OCI-LY3 (cell line): ENCODE data around the gene GIPC1.
"Not testable (repeated sequence)": the region's sequence is repeated elsewhere in the genome, so short reads cannot be mapped to it uniquely, and the experiment has no call there.

Experiments used
- H2AFZ ChIP-seq: fragments of 200-600, 300-600 bp; shearing (Covaris generic); 2 replicates; pipeline ENCODE4 v1.6.0; 2014; ENCODE audit warnings: antibody characterized with exemption, low read depth, low read length
- H3K27ac ChIP-seq: fragments of 200-600, 300-600 bp; sonication (generic); 2 replicates; pipeline ENCODE4 v1.5.1; 2014; ENCODE audit warnings: mild to moderate bottlenecking, low read length, moderate library complexity, mixed read lengths
- H3K27me3 ChIP-seq: fragments of 200-600, 300-600 bp; sonication (generic); 2 replicates; pipeline ENCODE4 v1.6.1; 2014; ENCODE audit warnings: low read depth, low read length, mixed read lengths
- H3K36me3 ChIP-seq: fragments of 200-600, 300-600 bp; sonication (generic); replicated peaks from 2 replicates; pipeline ENCODE3; 2014; ENCODE audit warnings: low read depth, low read length, mixed read lengths
- H3K4me1 ChIP-seq: fragments of 300-600, 200-600 bp; sonication (generic); 2 replicates; pipeline ENCODE4 v1.6.1; 2014; ENCODE audit warnings: low read length, mixed read lengths
- H3K4me2 ChIP-seq: fragments of 200-600, 300-600 bp; sonication (generic); 2 replicates; pipeline ENCODE4 v1.6.1; 2014; ENCODE audit warnings: low read length, mixed read lengths
- H3K4me3 ChIP-seq: fragments of 300-600, 200-600 bp; sonication (generic); 2 replicates; pipeline ENCODE4 v1.5.1; 2014; ENCODE audit warnings: antibody characterized with exemption, mild to moderate bottlenecking, low read length, moderate library complexity
- H3K79me2 ChIP-seq: fragments of 300-600, 200-600 bp; shearing (Covaris generic); 2 replicates; pipeline ENCODE4 v1.6.1; 2014; ENCODE audit warnings: mild to moderate bottlenecking, low read length, mixed read lengths
- H3K9ac ChIP-seq: fragments of 300-600, 200-600 bp; shearing (Covaris generic); 2 replicates; pipeline ENCODE4 v1.6.0; 2014; ENCODE audit warnings: mild to moderate bottlenecking, low read length, moderate library complexity
- H3K9me3 ChIP-seq: fragments of 200-600, 300-600 bp; shearing (Covaris generic); 2 replicates; pipeline ENCODE4 v1.6.1; 2014; ENCODE audit warnings: low read length, mixed read lengths; ENCODE audit not compliant: insufficient read depth
- H4K20me1 ChIP-seq: fragments of 200-600, 300-600 bp; sonication (generic); 2 replicates; pipeline ENCODE4 v1.6.1; 2016; ENCODE audit warnings: low read length, mixed read lengths; ENCODE audit not compliant: insufficient read depth
- EZH2phosphoT487 ChIP-seq: fragments of 200-600 bp; shearing (Covaris generic); IDR thresholded peaks from 2 replicates; pipeline ENCODE4 v1.6.1; 2018; ENCODE audit warnings: antibody characterized with exemption, mixed run types, low read depth
- TF ChIP-seq, protein P1 (sequence below): fragments of 200-600, 300-600 bp; sonication (generic); IDR thresholded peaks from 2 replicates; pipeline ENCODE4 v1.5.1; 2014; ENCODE audit warnings: antibody characterized with exemption, low read length, low read depth

The GIPC1 gene

DNA sequence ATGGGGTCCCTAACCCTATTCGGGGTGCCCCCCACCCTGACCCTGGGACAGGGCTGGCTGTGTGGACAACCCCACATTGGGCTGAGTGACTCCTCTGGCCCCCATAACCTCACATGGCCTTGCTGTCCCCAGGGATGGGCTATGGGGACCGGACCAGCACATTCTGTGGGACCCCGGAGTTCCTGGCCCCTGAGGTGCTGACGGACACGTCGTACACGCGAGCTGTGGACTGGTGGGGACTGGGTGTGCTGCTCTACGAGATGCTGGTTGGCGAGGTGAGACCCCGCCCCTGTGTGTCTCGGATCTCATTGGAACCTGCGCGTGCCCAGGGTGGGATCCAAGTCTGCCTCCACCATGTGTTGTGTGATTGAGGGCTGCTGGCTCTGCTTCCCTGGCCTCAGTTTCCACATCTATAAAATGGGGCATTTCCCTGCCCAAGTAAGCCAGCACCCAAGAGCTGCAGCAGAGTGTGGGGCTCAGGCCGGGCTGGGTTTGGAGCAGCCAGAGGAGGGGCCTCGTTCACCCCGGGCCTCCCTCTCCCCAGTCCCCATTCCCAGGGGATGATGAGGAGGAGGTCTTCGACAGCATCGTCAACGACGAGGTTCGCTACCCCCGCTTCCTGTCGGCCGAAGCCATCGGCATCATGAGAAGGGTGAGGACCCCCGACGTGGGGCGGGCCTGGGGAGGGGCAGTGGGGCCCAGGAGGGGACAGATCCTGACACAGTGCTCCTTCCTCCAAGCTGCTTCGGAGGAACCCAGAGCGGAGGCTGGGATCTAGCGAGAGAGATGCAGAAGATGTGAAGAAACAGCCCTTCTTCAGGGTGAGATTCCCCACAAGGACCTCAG is 25.7 kb downstream of the GIPC1 start:
- H3K27ac ChIP-seq = no peak overlapping the region
- no peak overlapping the region for H3K9ac ChIP-seq
- H3K27me3 ChIP-seq = no peaks in the 10 kb centered on the region
- TF ChIP-seq, protein P1, sequence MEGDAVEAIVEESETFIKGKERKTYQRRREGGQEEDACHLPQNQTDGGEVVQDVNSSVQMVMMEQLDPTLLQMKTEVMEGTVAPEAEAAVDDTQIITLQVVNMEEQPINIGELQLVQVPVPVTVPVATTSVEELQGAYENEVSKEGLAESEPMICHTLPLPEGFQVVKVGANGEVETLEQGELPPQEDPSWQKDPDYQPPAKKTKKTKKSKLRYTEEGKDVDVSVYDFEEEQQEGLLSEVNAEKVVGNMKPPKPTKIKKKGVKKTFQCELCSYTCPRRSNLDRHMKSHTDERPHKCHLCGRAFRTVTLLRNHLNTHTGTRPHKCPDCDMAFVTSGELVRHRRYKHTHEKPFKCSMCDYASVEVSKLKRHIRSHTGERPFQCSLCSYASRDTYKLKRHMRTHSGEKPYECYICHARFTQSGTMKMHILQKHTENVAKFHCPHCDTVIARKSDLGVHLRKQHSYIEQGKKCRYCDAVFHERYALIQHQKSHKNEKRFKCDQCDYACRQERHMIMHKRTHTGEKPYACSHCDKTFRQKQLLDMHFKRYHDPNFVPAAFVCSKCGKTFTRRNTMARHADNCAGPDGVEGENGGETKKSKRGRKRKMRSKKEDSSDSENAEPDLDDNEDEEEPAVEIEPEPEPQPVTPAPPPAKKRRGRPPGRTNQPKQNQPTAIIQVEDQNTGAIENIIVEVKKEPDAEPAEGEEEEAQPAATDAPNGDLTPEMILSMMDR = no peak
- TF ChIP-seq EZH2phosphoT487 = no peak
- peaks cover 46% of the 10 kb centered on the region for H3K36me3 ChIP-seq
- no peaks in the 10 kb centered on the region for H3K79me2 ChIP-seq
- no peaks in the 10 kb centered on the region for H3K9me3 ChIP-seq
- H4K20me1 ChIP-seq = 0 out of 2 replicates have a peak, but pooled peaks cover 3% of the 10 kb centered on the region
- no peak overlapping the region for H2AFZ ChIP-seq
- H3K4me2 ChIP-seq = no peak overlapping the region
- no peak overlapping the region for H3K4me3 ChIP-seq
- no peaks in the 10 kb centered on the region for H3K4me1 ChIP-seq

DNA sequence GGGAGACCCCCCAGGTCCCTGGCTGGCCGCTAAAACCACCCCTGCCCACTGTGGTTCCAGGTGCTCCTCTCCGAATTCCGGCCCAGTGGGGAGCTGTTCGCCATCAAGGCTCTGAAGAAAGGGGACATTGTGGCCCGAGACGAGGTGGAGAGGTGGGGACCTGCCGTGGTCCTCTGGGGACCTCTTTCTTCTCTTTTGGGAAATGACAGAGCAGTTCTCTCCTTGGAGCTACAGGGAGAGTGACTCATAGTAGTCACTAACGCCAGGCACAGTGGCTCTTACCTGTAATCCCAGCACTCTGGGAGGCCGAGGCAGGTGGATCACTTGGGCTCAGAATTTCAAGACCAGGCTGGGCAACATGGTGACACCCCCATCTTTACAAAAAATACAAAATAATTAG is 28.1 kb downstream of the GIPC1 start:
- Histone ChIP-seq H3K27me3 (no peaks in the 10 kb centered on the region), H2AFZ (no peak overlapping the region), H4K20me1 (0 out of 2 replicates have a peak, but pooled peaks cover 3% of the 10 kb centered on the region), H3K4me3 (no peak overlapping the region), H3K27ac (no peak overlapping the region), H3K4me1 (no peaks in the 10 kb centered on the region), H3K9ac (no peak overlapping the region), H3K4me2 (no peak overlapping the region), H3K36me3 (peaks cover 62% of the 10 kb centered on the region), H3K79me2 (no peaks in the 10 kb centered on the region), H3K9me3 (no peaks in the 10 kb centered on the region)
- TF ChIP-seq EZH2phosphoT487 = no peak
- TF ChIP-seq, protein P1 = no peak

DNA sequence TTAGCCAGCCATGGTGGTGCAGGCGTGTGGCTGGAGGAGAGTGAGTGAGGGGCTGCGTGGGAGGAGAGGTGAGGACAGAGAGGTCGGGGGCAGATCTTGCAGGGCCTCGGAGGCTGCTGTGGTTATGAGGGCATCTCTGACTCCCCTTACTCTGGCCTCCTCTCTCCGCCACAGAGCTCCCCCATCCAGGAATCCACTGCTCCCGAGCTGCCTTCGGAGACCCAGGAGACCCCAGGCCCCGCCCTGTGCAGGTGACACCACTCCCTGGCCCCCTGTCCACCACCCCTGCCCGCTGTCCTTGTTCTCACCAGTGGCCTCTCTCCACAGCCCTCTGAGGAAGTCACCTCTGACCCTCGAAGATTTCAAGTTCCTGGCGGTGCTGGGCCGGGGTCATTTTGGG is 28.5 kb downstream of the GIPC1 start:
- no peak overlapping the region for H2AFZ ChIP-seq
- H3K4me3 ChIP-seq = no peak overlapping the region
- TF ChIP-seq EZH2phosphoT487 = no peak
- TF ChIP-seq, protein P1 = no peak
- no peaks in the 10 kb centered on the region for H3K9me3 ChIP-seq
- 0 out of 2 replicates have a peak, but pooled peaks cover 3% of the 10 kb centered on the region for H4K20me1 ChIP-seq
- H3K9ac ChIP-seq = no peak overlapping the region
- no peak overlapping the region for H3K27ac ChIP-seq
- H3K27me3 ChIP-seq = no peaks in the 10 kb centered on the region
- peaks cover 61% of the 10 kb centered on the region for H3K36me3 ChIP-seq
- no peaks in the 10 kb centered on the region for H3K79me2 ChIP-seq
- no peak overlapping the region for H3K4me2 ChIP-seq
- no peaks in the 10 kb centered on the region for H3K4me1 ChIP-seq

DNA sequence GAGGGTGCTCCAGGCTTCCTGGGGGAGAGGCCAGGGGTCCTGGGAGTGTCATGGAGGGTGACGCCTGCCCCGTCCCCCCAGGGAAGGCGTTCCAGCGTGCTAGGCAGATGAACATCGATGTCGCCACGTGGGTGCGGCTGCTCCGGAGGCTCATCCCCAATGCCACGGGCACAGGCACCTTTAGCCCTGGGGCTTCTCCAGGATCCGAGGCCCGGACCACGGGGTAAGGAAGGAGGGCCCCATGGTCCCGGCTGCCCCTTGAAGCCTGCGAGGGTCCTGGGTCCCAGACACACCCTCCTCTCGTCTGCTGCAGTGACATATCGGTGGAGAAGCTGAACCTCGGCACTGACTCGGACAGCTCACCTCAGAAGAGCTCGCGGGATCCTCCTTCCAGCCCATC is 32.2 kb downstream of the GIPC1 start:
- no peaks in the 10 kb centered on the region for H3K4me1 ChIP-seq
- H3K79me2 ChIP-seq = no peaks in the 10 kb centered on the region
- no peaks in the 10 kb centered on the region for H3K27me3 ChIP-seq
- H3K27ac ChIP-seq = no peak overlapping the region
- no peak for TF ChIP-seq EZH2phosphoT487
- TF ChIP-seq, protein P1 = no peak
- no peak overlapping the region for H3K4me2 ChIP-seq
- H2AFZ ChIP-seq = no peak overlapping the region
- H4K20me1 ChIP-seq = no peaks in the 10 kb centered on the region
- H3K36me3 ChIP-seq = peaks cover 46% of the 10 kb centered on the region
- no peak overlapping the region for H3K9ac ChIP-seq
- H3K9me3 ChIP-seq = no peaks in the 10 kb centered on the region
- no peak overlapping the region for H3K4me3 ChIP-seq

DNA sequence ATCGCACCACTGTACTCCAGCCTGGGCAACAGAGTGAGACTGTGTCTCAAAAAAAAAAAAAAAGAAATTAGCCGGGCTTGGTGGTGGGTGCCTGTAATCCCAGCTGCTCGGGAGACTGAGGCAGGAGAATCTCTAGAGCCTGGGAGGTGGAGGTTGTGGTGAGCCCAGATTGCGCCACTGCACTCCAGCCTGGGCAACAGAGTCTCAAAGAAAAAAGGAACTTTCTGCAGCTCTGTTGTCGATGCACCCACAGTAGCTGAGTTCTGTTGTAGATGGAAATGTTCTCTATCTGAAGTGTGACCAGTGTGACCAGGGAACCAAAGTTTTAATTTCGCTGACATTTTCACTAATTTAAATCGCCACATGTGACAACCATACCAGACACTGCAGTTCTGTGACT is 33.5 kb downstream of the GIPC1 start:
- not testable (repeated sequence) for H3K9me3 ChIP-seq, H3K27me3 ChIP-seq, H3K4me2 ChIP-seq, H4K20me1 ChIP-seq, H3K4me3 ChIP-seq, H3K79me2 ChIP-seq, H2AFZ ChIP-seq, H3K9ac ChIP-seq, H3K4me1 ChIP-seq, H3K27ac ChIP-seq
- peaks cover 42% of the 10 kb centered on the region for H3K36me3 ChIP-seq
